Measurements from ENCODE around the gene GPX3.

Gene GPX3

DNA sequence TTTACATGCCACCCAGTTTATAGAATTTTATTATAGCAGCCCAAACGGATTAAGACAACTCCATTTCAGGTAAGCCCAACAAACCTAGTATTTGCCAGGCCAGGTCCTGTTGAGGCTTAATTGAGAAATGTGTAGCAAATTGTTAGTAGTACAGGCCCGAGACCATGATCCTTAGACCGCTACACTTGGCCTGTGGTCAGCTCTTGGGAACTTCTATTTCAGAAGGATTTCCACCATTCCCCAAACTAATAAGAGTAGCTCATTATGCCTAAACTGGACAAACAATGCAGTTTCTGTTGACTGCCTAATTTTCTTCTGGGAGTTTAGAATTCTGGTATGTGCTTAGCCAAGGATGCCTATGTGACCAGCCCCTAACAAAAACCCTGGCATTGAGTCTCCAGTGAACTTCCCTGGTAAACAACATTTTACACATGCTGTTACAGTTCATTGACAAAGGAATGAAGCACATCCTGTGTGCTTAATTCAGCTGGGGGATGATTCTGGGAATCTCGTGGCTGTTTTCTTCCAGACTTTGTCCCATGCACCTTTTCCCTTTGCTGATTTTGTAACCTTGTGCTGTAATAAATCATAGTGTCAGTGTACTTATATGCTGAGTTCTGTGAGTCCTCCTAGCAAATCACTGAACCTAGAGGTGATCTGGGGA is 5.6 kb upstream of the GPX3 start:
- DNase-seq, result no peak

DNA sequence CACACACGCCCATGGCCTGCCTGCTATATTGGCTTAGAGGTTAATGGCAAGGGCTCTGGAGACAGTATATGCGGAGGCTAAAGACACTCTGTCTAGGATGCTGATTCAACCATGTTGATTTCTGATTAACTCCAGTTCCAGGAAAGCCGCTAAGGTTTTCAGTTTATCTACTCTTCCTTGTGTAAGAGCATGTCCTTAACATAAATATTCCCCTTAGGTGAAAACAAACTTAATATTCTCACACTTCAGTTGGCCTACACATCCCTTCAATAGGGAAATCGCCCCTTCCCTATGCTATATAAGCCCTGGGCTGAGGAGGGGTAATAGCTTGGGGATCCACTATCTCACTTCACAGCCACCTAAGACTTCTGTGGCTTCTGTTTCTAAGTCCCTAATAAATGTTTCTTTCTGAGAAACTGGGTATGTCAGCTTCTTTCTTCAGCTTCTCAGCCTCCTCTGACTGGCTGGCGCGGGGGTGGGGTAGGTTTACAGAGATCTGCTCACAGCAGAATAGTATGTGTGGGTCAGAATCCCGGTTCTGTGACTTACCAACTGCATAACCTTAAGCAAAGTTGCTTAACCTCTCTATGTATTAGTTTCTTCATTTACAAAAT is 4.3 kb upstream of the GPX3 start:
- no peak for DNase-seq

DNA sequence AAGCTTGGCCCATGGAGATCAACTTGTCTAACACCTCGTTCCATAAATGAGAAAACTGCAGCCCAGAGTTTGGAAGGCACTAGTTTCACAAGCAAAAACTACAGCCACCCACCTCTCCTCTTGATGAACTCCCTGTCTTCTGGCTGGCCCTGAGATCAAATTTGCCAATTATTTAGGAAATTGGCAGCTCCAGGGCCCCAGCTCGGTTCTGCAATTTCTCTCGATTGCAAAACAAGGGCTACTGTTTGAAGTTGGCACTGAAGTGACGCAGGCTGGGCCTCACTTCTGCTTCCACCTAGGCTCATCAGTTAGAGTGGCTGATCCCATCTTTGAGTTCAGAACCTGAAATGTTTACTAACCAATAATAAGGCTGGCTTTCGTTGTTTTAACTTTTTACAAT is 3.7 kb upstream of the GPX3 start:
- no peak for DNase-seq

DNA sequence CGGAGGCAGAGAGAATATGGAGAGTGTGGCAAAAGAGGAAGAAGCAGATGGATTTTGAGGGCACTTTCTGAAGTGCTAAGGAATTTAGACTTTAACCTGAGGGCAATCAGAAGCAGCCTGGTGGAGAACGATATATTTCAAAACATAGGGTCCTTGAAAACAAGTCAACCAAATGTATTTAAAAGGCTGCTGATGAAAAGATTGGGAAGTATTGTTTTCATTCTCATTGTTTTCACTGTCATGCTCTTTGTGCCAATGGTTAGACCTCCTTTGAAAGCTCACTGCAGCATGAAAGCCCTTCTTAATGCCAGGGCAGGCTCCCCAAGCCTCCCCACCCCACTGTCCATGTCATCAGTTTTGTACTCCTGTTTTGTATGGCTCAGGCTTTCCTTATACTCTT is 2.5 kb upstream of the GPX3 start:
- no peak for DNase-seq

DNA sequence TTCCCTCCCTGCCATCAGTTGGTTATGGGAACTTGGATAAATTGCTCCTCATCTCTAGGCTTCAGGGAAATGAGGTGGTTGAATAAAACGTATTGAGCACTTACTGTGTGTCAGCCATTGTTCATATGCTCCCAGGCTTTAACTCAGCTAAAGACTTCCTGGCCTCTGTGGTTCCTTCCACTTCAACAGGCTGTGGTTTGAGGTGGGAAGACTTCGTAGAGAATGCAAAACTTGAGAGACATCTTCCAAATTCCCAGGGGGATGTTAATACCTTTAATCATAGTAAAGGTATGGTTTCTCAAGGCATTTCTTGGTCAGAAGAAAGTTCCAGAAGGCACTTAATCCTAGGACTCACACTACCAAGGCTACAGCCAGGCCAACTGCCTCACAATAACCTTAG is 1.5 kb upstream of the GPX3 start:
- DNase-seq, result no peak

DNA sequence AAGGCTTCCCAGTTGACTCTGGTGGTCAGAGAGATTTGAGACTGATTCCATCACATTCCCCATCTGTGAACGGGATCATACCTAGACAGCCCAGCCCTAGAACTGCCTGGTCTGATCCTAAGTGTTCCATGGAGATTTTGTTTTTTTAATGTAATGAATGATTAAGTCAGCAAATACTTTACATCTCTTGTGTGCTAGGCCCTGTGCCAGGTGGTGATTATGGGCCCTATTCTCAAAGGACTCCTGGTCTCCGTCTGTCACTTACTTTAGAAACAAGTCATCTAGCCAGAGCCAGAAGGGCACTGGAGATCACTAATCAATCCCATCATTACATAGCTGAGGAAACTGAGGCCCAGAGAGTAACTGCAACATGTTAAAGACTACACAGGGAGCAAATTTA is 1.1 kb upstream of the GPX3 start:
- DNase-seq, result no peak

DNA sequence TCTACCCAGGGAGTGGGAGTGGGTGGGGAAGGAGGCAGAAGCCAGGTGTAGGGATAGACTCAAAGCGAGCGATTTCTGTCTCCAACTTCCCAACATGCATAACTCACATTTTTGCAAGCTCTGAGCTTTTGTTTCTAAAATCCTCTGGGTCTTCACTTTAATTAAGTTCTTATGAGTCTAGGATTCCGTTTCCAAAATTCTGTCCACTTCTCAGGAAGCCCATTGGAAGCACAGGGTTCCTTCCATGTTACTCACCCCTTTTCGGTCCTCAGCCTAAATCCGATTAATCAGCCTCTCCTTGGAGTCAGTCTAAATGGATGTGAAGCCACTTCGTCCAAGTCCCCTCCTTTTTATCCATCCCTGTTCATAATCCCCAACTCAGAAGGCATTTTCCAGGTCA is 1.4 kb downstream of the GPX3 start:
- DNase-seq, result no peak

DNA sequence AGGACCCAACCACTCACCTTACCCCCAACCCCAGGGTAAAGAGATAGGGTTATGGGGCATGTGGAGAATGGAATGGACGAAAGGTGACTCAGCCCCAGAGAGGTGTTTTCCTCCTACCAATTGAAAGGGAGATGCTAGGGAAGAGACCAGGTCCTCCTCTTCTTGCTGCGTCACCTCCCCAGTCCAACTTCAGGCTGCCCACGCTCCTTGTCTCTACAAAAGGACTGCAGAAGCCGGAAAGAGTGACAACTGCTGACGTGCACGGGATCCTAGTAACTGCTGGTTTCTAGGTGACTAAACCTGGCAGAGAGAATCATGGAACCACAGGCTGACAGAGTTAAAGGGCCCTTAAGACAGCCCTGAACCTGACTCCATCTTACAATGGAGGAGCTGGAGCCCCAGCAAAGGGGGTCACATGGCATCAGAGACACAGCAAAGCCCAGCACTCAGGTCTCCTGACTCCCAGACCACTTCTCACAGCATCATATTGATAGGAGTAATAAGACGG is 2.2 kb downstream of the GPX3 start:
- DNase-seq, result no peak

DNA sequence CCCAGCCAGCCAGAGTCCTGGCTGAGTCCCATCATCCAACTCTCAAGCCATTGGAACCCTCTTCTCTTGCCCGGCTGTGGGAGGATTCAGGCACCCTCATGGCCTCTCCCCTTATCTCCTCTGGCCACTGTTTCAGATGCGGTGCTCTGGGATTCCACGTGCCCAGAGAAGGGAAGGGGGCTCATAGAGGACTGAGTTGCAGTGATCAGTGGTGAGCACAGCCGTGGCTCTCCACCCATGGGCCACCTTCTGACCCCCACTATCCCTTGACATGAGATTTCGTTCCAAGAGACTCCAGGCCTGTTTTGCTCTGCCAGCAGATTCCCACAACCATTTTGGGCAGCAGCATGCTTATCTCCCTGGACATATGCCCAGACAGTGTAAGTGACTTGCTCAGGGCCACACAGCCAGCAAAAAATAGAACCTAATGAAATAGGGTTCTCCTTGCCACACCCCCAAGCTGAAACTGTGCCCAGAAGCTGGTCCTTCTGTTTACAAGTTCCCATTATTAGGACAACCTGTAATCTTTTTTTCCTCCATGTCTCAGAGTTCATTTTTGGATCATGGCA is 2.7 kb downstream of the GPX3 start:
- DNase-seq, result no peak

DNA sequence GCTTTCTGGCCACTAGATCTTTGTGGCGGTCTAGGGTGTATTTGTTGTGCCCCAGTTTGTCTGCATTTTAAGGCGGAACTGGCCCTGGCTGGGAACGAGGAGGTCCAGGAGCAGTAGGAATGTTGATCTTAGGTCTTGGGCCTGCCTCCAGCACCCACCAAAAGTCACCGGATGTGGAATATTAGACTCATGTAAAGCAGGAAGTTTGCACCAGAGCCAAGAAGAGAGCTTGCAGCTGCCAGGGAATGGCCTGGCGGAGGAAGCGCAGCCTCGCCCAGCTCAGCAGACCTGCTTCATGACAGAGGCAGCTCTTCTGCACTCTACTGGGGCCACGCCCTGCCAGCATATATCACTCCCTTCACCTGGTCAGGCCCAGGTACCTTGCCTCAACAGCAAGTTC is 3.3 kb downstream of the GPX3 start:
- no peak for DNase-seq

DNA sequence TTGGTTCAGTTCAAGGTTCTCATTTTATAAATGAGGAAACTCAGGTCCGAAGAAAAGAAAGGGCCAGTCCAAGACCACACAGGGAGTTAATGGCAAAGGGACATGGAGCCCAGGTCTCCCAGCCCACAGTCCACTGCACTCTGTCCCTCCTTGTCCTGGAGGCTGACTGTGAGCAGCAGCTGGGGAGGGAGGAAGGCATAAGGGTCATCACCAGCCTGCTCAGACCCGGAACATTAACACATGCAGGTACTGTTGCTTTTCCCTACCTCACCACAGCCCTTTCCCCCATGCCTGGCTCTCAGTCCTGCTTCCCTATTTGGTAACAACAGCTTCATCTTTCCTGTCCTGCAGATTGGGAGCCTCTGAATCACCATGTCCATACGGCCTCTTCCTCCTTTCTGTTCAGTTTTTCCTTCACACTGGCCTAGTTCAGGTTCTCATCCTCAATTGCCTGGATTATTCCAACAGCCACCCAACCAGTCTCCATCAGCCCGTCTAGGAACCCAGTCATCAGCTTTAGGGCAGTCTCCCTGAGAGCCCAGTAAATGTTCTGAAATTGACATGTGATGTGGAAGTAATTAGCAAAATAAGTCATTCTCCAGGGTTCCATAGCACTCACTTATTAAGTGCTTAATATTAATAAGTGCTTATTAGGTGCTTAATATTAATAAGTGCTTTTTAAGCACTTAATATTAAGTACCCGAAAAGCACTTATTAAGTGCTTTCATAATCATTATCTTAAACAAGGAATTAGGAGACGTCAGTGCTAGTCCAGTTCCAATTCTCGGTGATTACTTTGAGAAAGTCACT is 4.3 kb downstream of the GPX3 start:
- DNase-seq, result no peak

DNA sequence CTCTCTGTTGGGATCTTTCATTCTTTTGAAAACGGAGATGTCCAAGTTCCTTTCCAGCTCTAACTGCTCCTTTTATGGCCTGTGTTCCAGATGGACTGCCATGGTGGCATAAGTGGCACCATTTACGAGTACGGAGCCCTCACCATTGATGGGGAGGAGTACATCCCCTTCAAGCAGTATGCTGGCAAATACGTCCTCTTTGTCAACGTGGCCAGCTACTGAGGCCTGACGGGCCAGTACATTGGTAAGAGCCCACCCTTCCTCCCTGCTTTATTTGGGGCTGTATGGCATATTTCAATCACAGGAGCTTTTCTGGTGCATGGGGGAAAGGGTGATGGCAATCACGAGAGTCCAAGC is 4.8 kb downstream of the GPX3 start:
- DNase-seq, result no peak

DNA sequence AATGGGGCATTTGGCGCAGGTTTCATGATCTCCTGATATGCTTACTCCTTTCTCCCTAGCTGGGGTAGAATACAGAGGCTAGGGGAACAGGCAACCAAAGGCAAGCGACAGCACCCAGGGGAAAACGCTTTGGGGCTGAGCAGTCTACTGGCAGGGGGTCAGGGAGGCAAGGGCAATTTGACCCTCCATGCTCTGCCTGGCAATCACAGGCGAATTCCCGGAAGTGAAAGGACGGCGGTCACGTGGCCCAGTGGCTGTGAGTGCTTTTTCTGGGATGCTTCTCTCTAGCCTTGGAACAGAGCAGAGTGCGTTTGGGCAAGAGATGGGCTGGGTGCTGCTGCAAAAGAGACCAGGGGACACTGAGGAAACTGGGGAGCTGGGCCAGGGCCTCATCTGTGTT is 5.7 kb downstream of the GPX3 start:
- DNase-seq, result no peak

DNA sequence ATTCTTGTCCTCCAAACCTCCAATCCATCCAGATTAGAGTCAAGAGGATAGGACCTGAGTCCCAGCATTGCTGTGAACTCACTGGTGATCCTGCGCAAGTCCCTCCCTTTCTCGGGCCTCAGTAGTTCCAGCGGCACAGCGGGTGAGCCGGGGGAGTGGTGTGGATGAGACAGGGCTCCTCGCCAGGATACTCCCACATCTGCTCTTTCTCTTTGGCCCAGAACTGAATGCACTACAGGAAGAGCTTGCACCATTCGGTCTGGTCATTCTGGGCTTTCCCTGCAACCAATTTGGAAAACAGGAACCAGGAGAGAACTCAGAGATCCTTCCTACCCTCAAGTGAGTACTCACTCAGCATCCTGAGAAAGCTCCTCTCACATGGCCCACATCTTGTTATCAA is 6.3 kb downstream of the GPX3 start:
- no peak for DNase-seq

DNA sequence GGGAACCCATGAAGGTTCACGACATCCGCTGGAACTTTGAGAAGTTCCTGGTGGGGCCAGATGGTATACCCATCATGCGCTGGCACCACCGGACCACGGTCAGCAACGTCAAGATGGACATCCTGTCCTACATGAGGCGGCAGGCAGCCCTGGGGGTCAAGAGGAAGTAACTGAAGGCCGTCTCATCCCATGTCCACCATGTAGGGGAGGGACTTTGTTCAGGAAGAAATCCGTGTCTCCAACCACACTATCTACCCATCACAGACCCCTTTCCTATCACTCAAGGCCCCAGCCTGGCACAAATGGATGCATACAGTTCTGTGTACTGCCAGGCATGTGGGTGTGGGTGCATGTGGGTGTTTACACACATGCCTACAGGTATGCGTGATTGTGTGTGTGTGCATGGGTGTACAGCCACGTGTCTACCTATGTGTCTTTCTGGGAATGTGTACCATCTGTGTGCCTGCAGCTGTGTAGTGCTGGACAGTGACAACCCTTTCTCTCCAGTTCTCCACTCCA is 7.6 kb downstream of the GPX3 start:
- no peak for DNase-seq

DNA sequence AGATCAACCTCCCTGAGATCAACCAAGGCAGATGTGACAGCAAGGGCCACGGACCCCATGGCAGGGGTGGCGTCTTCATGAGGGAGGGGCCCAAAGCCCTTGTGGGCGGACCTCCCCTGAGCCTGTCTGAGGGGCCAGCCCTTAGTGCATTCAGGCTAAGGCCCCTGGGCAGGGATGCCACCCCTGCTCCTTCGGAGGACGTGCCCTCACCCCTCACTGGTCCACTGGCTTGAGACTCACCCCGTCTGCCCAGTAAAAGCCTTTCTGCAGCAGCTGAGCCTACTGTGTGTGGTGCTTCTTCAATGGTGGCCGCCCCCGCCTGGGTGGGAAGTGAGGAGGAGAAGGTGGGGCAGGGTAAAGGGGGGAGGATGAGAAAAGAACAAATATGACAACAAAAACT is 8.3 kb downstream of the GPX3 start:
- no peak for DNase-seq

DNA sequence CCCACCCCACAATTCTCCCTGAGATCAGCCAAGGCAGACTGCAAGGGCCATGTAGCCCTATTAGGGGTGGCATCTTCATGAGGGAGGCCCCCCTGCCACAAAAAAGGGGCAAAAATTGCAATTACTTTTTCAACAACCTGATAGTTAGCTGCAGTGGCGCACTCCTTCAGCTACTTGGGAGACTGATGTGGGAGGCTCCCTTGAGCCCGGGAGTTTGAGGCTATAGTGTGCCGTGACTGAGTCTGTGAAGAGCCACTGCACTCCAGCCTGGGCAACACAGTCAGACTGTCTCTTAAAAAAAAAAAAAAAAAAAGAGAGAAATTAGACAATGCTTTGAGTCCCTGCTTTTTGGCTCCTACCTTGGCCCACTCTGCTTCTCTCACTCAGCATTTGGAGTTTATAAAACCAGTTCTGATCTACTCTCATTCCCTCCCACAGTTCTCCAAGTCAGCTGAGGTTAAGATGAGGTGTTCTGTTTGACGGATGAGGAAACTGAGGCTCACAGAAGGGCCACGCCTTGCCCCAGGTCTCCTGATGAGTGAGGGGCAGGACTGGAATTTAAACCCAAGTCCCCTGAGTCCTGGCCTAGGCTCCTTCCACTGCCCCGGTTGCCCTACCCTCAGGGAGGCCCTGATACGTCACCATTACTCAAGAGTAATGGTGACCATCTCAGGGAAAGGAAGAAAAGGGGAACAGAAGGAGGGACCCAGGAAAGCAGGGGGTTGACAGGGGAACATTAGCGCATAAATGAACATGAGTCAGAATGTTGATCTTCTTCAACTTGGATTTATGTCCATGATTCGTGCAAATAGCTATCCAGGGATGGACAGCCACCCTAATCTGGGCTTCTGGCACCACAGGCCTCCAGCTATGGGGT is 9.0 kb downstream of the GPX3 start:
- no peak for DNase-seq

DNA sequence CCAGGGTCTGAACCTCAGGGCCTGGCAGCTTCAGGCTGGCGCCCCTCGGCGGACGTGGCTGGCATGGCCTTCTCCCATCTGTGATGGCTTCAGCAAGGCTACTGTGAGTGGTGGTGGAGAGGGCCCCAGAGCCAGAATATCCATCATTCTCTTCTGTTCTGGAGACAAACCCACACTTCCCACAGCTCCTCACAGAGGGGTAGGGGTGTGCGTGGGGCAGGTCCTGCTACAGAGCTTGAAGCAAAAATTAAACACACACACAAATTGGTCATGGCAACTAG is 9.6 kb downstream of the GPX3 start:
- no peak for DNase-seq

DNA sequence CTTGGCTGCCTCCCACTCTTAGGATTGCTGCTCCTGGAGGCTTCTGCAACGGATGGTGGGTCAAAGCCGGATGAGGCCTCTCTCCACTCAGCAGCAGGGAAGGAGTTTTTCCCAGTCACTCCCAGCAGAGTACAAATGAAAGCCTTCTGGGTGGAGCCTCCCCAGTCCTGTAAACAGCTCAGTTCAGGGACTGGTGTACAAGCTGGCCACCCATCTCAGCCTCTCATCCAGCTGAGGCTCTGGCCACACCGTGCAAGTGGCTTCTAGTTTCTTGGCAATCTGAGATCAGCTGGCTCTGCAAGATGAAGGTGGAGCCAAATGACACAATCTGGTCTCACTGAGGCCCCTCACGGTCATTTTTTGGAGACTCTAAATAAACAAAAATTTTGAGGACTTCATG is 10.0 kb downstream of the GPX3 start:
- no peak for DNase-seq

DNA sequence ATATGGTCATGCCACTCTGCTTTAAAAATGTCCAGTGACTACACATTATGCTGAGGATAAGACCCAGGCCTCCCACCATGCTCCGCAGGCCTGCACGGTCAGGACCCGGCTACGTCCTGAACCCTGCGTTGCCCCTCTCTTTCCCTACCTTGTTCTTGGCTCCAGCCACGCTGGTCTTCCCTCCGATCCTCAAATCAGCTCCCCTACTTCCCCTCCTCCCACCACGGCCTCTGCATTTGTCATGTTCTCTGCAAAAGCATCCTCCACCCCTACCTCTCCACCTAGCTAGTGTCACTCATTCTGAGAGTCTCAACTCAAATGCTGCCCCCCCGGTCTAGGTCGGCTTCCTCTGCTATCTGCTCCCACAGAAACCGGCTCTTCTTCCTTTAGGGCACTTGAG is 11.2 kb downstream of the GPX3 start:
- DNase-seq, result no peak

DNA sequence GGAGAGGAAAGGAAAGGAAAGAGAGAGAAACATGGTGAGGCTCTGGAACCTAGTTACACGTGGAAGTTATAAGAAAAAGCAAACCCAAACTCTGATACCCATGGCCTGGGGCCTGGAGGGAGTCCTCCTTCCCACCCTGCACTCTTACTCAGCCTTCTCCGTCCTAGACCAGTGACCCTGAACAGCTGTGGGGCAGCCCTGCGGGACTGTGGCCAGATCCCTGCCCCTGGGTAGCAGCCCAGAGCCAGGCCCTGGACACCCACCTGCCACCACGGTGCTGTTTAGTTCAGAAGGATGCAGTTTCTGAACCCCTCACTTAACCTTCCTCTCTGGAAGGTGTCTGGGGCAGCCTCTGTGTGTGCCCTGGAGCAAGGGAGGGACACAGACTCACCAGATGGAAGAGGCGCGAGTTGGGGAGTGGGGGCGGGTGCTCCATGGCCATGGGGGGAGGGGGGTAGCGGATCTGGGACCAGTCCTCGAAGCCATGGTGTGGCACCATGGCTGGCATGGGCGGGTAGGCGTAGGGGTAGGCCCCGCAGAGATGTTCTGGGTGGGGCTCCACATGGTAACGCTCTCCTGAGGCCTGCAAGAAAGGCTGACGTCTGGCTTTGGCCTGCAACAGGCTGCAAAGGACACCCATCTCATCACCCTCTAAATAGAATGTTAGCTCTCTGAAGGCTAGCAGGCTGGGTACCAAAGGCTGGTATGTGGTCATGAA is 13.0 kb downstream of the GPX3 start:
- DNase-seq, result no peak
